Activated CD8-positive, alpha-beta T cell treated with anti-CD3 and anti-CD28 coated beads, Interleukin-2, amount 10 ng/mL, durations not matched to agents 7 days and 5 days (primary cell): Measurements from ENCODE around the gene LRSAM1. TPM values are rescaled to one million over a fixed set of nuclear protein-coding genes. Genes with fewer than 3 reads are reported as not detected.

Experiments
- ATAC-seq: fragments of 150-1000 bp; cut with Tn5 transposase; one replicate; pipeline ENCODE4 v1.10.0; 2021; ENCODE audit warnings: moderate library complexity
- CTCF ChIA-PET: fragments of 350-600 bp; sonication (Branson Sonifier 250); formaldehyde crosslinking; loops from one replicate; lab custom pipeline; 2021; ENCODE audit warnings: antibody characterized with exemption; lab: Charles Lee
- POLR2A ChIA-PET: fragments of 350-600 bp; sonication (Branson Sonifier 250); formaldehyde crosslinking; loops from one replicate; lab custom pipeline; 2021; ENCODE audit warnings: antibody characterized with exemption; lab: Charles Lee
- DNase-seq: peaks from one replicate; pipeline ENCODE4 v3.0.0-alpha.2; 2020
- H3K27ac Mint-ChIP-seq: one replicate; pipeline ENCODE4 v1.8.0; 2021; ENCODE audit warnings: mild to moderate bottlenecking, mixed read lengths
- H3K27me3 Mint-ChIP-seq: one replicate; pipeline ENCODE4 v1.8.0; 2021; ENCODE audit warnings: low read depth, mixed read lengths
- H3K36me3 Mint-ChIP-seq: one replicate; pipeline ENCODE4 v1.8.0; 2021; ENCODE audit warnings: low read depth, mixed read lengths
- H3K4me1 Mint-ChIP-seq: one replicate; pipeline ENCODE4 v1.8.0; 2021; ENCODE audit warnings: low read depth, mixed read lengths
- H3K4me3 Mint-ChIP-seq: one replicate; pipeline ENCODE4 v1.8.0; 2021; ENCODE audit warnings: mild to moderate bottlenecking, mixed read lengths
- H3K9me3 Mint-ChIP-seq: one replicate; pipeline ENCODE4 v1.8.0; 2022; ENCODE audit warnings: mixed read lengths; ENCODE audit not compliant: insufficient read depth
- total RNA-seq, 2 experiments: library from RNA; stranded (reverse); gene quantifications; one replicate each; pipeline ENCODE4 v1.2.3, GENCODE V29; 2021

Gene LRSAM1
- total RNA-seq, 2 experiments from 2014 or later, result 17.8 to 18.0 TPM

GRCh38 chr9:127508901-127509260 is 57.6 kb downstream of the LRSAM1 start:
- peaks cover 2% of the 10 kb centered on the region for H3K4me1 Mint-ChIP-seq
- H3K9me3 Mint-ChIP-seq, result no peaks in the 10 kb centered on the region
- peaks cover 25% of the 10 kb centered on the region for H3K36me3 Mint-ChIP-seq
- no peaks in the 10 kb centered on the region for H3K27me3 Mint-ChIP-seq
- CTCF ChIA-PET, result interaction anchor here (1.5 kb wide), 1 partner anchor 226 kb away, joined by 4 read pairs; the partner anchor contains the start of gene TOR2A
- no peak overlapping the region for H3K4me3 Mint-ChIP-seq
- ATAC-seq, result no peak
- POLR2A ChIA-PET, result no interaction called here
- no peak overlapping the region for H3K27ac Mint-ChIP-seq
- no peak for DNase-seq

DNA sequence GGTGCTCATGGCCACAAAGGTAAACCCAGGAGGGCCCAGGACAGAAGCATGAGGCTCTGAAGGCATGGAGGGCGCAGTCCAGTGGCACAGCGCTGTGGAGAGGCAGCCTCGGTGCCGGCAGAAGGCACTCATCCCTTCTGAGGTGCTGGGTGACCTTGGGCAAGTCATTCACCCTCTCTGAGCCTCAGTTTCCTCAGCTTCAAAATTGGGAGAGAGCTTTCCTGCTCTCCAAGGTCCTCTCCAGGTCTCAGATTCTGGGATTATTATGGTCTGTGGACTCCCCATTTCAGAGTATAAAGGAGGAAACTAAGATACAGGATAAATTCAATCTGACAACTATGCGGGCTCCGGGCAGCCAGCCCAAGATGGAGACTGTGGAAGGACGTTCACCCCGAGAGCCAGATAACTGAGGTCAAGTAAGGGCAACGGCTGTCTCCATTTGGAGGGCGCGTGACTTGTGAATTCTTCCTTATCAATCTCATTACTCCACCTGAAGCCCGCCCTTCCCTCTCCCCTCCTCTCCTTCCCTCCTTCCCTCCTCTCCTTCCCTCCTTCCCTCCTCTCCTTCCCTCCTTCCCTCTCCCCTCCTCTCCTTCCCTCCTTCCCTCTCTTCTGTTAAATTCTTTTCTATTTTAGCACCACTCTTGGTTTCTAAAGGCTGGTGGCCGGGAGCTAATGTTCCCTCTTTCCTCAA is 58.1 kb downstream of the LRSAM1 start:
- ATAC-seq (no peak), DNase-seq (no peak)
- H3K27me3 Mint-ChIP-seq, result no peaks in the 10 kb centered on the region
- ChIA-PET CTCF (interaction anchor here (1.5 kb wide), 1 partner anchor 225 kb away, joined by 4 read pairs; the partner anchor contains the start of gene TOR2A), POLR2A (no interaction called here)
- no peaks in the 10 kb centered on the region for H3K4me1 Mint-ChIP-seq
- H3K4me3 Mint-ChIP-seq, result no peak overlapping the region
- no peaks in the 10 kb centered on the region for H3K9me3 Mint-ChIP-seq
- H3K27ac Mint-ChIP-seq, result no peak overlapping the region
- H3K36me3 Mint-ChIP-seq, result peaks cover 23% of the 10 kb centered on the region

GRCh38 chr9:127509955-127510299 is 58.6 kb downstream of the LRSAM1 start:
- ChIA-PET CTCF (no interaction called here), POLR2A (no interaction called here)
- Mint-ChIP-seq H3K27ac (no peak overlapping the region), H3K36me3 (peaks cover 27% of the 10 kb centered on the region), H3K27me3 (no peaks in the 10 kb centered on the region), H3K4me1 (no peaks in the 10 kb centered on the region), H3K4me3 (no peak overlapping the region), H3K9me3 (no peaks in the 10 kb centered on the region)
- DNase-seq (no peak), ATAC-seq (no peak)

DNA sequence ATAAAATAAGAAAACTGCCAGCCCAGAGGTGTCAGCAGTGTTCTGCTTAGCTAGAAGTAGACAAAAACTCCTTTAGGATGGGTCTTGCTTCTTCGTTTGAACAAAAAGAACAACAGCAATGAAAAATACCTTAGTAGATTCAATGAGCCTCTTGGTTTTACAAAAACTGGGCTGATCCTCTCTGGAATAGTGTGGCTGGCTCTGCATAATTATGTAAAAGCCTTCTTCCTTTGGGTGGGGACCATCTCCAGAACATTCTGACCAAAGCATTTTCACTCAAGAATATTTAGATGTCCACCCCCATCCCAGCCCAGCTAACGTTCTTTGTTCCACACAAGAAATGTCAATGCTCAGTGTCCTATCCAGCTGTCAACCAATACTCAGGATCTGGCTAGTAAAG is 63.2 kb downstream of the LRSAM1 start:
- CTCF ChIA-PET, result interaction anchor here (1.0 to 1.3 kb wide), 3 partner anchors 12 to 220 kb away, joined by 3 to 4 read pairs (median 3); partner anchors contain the start of gene TOR2A
- POLR2A ChIA-PET, result no interaction called here
- no peaks in the 10 kb centered on the region for H3K27me3 Mint-ChIP-seq

GRCh38 chr9:127516835-127517607 is 65.7 kb downstream of the LRSAM1 start:
- no peak overlapping the region for H3K4me3 Mint-ChIP-seq
- CTCF ChIA-PET, result interaction anchor here (1.2 kb wide), 1 partner anchor 13 kb away, joined by 4 read pairs; no protein-coding TSS in a partner anchor
- H3K9me3 Mint-ChIP-seq, result no peaks in the 10 kb centered on the region
- H3K27ac Mint-ChIP-seq, result no peak overlapping the region
- DNase-seq, result no peak
- no peak for ATAC-seq
- H3K4me1 Mint-ChIP-seq, result peaks cover 20% of the 10 kb centered on the region
- no peaks in the 10 kb centered on the region for H3K27me3 Mint-ChIP-seq
- POLR2A ChIA-PET, result no interaction called here
- H3K36me3 Mint-ChIP-seq, result peaks cover 67% of the 10 kb centered on the region

More for the DNA sequence above, 63.2 kb downstream of the LRSAM1 start:
- H3K4me1 Mint-ChIP-seq, result peaks cover 4% of the 10 kb centered on the region
- no peak for ATAC-seq
- peaks cover 53% of the 10 kb centered on the region for H3K36me3 Mint-ChIP-seq
- no peak for DNase-seq
- H3K4me3 Mint-ChIP-seq, result no peak overlapping the region
- no peaks in the 10 kb centered on the region for H3K9me3 Mint-ChIP-seq
- no peak overlapping the region for H3K27ac Mint-ChIP-seq

DNA sequence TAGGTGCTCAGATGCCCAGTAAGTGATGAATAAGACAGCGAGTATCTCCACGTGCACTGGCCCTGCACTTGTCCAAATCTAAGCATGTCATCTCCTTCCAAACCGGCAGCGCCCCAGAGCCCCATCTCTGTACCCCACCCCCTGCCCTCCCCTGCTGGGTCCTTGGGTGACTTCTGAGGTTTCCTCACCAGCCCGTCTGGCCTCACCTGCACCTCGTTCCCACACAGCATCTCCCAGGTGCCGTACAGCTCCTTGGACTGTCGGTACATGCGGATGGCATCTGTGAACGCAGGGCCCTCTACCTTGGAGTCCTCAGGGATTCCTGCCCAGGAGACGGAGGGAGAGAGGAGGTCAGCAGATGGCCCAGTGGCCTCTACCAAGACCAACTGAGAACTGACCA is 66.3 kb downstream of the LRSAM1 start:
- no peak overlapping the region for H3K27ac Mint-ChIP-seq
- CTCF ChIA-PET, result interaction anchor here (1.2 kb wide), 1 partner anchor 14 kb away, joined by 4 read pairs; no protein-coding TSS in a partner anchor

GRCh38 chr9:127518091-127518856 is 67.0 kb downstream of the LRSAM1 start:
- Mint-ChIP-seq H3K9me3 (no peaks in the 10 kb centered on the region), H3K36me3 (peaks cover 70% of the 10 kb centered on the region), H3K4me3 (no peak overlapping the region), H3K27ac (peak overlapping the region; percentile 41), H3K27me3 (no peaks in the 10 kb centered on the region), H3K4me1 (peaks cover 21% of the 10 kb centered on the region)
- no peak for DNase-seq
- ChIA-PET POLR2A (no interaction called here), CTCF (interaction anchor here (1.0 kb wide), 1 partner anchor 60 kb away, joined by 3 read pairs; no protein-coding TSS in a partner anchor)
- ATAC-seq, result no peak

More for the DNA sequence above, 66.3 kb downstream of the LRSAM1 start:
- H3K4me3 Mint-ChIP-seq, result no peak overlapping the region
- H3K9me3 Mint-ChIP-seq, result no peaks in the 10 kb centered on the region
- H3K36me3 Mint-ChIP-seq, result peaks cover 71% of the 10 kb centered on the region
- H3K27me3 Mint-ChIP-seq, result no peaks in the 10 kb centered on the region
- peaks cover 20% of the 10 kb centered on the region for H3K4me1 Mint-ChIP-seq
- POLR2A ChIA-PET, result no interaction called here
- no peak for ATAC-seq
- DNase-seq, result no peak

GRCh38 chr9:127519301-127520166 is 68.2 kb downstream of the LRSAM1 start:
- peaks cover 21% of the 10 kb centered on the region for H3K4me1 Mint-ChIP-seq
- ATAC-seq, result peak; percentile 67
- peaks cover 81% of the 10 kb centered on the region for H3K36me3 Mint-ChIP-seq
- no peaks in the 10 kb centered on the region for H3K9me3 Mint-ChIP-seq
- no peaks in the 10 kb centered on the region for H3K27me3 Mint-ChIP-seq
- no peak overlapping the region for H3K4me3 Mint-ChIP-seq
- peak overlapping the region; percentile 81 for H3K27ac Mint-ChIP-seq
- POLR2A ChIA-PET, result no interaction called here
- DNase-seq, result peak; percentile 61
- CTCF ChIA-PET, result interaction anchor here (1.0 kb wide), 1 partner anchor 59 kb away, joined by 3 read pairs; no protein-coding TSS in a partner anchor

DNA sequence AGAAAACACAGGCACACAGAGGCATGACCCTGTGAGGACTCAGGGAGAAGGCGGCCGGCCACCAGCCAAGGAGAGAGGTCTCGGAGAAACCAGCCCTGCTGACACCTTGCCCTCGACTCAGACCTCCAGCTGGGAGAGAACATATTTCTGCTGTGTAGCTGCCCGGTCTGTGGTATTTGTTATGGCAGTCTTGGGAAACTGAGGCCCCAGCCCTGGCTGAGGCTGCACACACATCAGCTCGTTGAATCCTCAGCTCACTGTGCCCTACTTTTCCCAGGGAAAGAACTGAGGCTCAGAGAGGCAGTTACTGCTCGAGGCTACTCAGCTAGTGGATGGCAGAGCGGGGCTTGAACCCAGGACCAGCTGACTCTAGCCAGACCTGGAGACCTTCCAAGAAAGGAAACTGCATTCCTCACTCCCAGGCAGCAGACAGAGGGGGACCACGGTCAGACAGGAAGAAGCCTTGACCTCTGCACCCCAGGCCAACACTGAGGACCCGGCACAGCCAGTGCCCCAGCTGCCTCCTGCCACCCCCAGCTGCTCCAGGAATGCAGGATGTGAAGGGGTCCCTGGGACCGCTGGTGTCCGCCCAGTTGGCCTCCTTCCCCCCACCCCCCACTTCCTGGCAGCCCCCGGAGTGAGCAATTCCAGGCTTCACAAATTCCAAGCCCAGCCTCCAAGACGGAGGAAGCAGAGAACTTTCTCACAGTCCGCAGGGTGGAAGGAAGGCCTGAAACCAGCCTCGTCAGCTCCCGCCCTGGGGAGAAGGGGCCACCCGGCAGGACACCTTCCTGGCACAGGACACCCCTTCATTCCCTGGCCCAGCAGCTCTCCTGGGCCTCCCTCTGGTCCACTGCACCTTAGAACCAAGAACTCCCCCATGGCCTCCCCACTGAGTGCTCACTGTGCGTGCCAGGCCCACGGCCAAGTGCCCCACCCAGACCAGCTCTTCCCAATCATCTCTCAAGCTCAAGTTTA is 69.9 kb downstream of the LRSAM1 start:
- peaks cover 88% of the 10 kb centered on the region for H3K36me3 Mint-ChIP-seq
- no peaks in the 10 kb centered on the region for H3K27me3 Mint-ChIP-seq
- H3K4me3 Mint-ChIP-seq, result no peak overlapping the region
- ChIA-PET CTCF (interaction anchor here (0.9 kb wide), 1 partner anchor 214 kb away, joined by 3 read pairs; the partner anchor contains the start of gene TOR2A), POLR2A (no interaction called here)
- peaks cover 6% of the 10 kb centered on the region for H3K9me3 Mint-ChIP-seq
- DNase-seq (no peak), ATAC-seq (no peak)
- H3K4me1 Mint-ChIP-seq, result peaks cover 21% of the 10 kb centered on the region
- no peak overlapping the region for H3K27ac Mint-ChIP-seq

GRCh38 chr9:127521919-127522304 is 70.6 kb downstream of the LRSAM1 start:
- ATAC-seq (no peak), DNase-seq (no peak)
- H3K9me3 Mint-ChIP-seq, result peaks cover 8% of the 10 kb centered on the region
- H3K4me1 Mint-ChIP-seq, result peaks cover 21% of the 10 kb centered on the region
- H3K27ac Mint-ChIP-seq, result no peak overlapping the region
- H3K4me3 Mint-ChIP-seq, result no peak overlapping the region
- POLR2A ChIA-PET, result no interaction called here
- peaks cover 89% of the 10 kb centered on the region for H3K36me3 Mint-ChIP-seq
- CTCF ChIA-PET, result interaction anchor here (0.9 kb wide), 1 partner anchor 213 kb away, joined by 3 read pairs; the partner anchor contains the start of gene TOR2A
- H3K27me3 Mint-ChIP-seq, result no peaks in the 10 kb centered on the region
